ENCODE measurements around the gene LSMEM2. TPM values are rescaled to one million over a fixed set of nuclear protein-coding genes. Genes with fewer than 3 reads are reported as not detected.
"Not testable (repeated sequence)": the region's sequence is repeated elsewhere in the genome, so short reads cannot be mapped to it uniquely, and the experiment has no call there.

Gene LSMEM2
- polyA plus RNA-seq, 2 of the 4 experiments (the other 2 are of a cell fraction): 0.09 TPM; not detected in 1

DNA sequence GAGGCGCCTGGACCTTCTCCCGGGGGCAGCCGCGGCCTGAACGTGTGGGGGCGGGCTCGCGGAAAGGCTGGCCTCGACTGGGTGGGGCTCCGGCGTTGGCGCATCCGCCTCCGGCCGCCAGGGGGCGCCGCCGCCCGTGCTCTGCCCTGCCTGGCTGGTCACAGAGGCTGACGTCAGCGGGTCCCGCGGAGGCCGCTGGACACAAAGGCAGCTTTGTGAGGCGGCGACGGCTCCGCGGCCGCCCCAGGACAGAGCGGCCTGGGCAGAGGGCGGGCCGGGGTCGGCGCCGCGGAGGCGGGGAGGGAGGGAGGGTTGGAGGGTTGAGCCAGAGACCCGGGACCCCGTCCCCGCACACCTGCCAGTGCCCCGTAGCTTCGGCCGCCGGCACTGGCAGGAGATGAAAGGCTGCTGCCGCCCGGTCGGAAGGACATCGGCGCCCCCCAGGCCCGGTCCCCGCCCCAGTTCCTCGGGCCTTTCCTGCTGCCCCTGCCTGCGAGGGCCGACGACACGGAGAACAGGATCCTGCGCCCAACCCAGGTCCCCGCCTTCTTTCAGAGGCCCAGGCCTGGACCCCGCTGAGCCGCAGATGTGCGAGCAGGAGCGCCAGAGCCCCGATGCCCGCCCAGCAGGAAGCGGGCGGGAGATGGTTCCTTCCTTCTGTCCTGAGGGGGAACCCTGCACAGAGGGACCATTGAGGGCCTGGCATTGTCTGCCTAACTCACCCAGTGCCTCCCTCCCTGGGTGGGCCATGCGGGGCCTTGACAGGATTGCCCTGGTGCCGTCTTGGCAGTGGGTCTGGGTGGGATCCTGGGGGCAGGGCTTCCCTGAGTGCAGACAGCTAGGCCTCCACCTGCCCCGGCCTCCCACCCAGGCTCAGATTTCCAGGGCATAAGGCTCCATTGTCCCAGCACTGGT is 18.6 kb upstream of the LSMEM2 start (continued):
- TF ChIP-seq SMC3 (IDR thresholded peaks at IDR 0.05): peak; percentile 79
- peak; percentile 56; the same call in 1 of the 2 replicates for TF ChIP-seq PHF8 (IDR thresholded peaks at IDR 0.05; ENCODE audit: borderline replicate concordance, low read depth)
- TF ChIP-seq SREBF2 (IDR thresholded peaks at IDR 0.05): no peak
- TF ChIP-seq ZNF302 (CRISPR knock-in tag; IDR thresholded peaks at IDR 0.05): no peak

DNA sequence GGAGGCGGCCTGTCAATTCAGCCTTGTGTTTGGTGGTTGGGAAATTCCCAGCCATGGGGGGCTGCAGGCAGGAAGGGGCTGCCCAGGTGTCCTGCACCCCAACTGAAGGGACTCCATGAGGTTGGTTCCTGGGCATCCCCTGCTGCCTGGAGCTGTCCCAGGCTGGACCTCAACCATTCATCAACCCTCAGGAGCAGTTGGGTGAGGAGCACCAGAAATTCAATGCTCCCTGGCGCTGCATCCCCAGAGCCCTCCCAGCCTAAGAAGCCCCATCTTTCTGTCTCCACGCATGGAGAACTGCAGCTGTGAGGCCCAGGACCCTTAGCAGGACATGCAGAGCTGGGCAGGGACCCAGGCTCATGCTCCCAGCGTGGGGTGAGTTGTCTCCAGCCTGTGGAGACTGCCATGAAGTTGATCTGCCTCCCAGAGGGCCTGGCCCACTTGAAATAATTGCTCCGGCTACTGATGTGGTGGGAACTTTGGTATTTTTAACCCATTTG is 17.9 kb upstream of the LSMEM2 start:
- DNase-seq (ENCODE audit: low read depth in 1 of 2, low spot score in 1 of 2) (no peak), FAIRE-seq (no peak), ATAC-seq (no peak)
- 100% methylated on average over 2 of the region's 5 CpGs for WGBS (ENCODE audit: missing lambda C conversion rate)
- H3K4me1 ChIP-seq: peaks cover 41% of the 10 kb centered on the region
- peak overlapping the region; percentile 94 to 99 for H3K27ac ChIP-seq
- POLR2A ChIA-PET: interaction anchor here (0.6 to 1.8 kb wide), 3 partner anchors 9 to 67 kb away, joined by 3 to 6 read pairs (median 4); partner anchors contain the start of genes HYAL3, NAA80 and TUSC2
- H3K9me3 ChIP-seq: no peaks in the 10 kb centered on the region
- CTCF ChIA-PET: interaction anchor here (1.0 to 8.1 kb wide), 9 partner anchors 9 to 143 kb away, joined by 3 to 67 read pairs (median 5); partner anchors contain the start of gene GNAT1
- peak overlapping the region; percentile 85 for H3K4me3 ChIP-seq
- TF ChIP-seq RARB (CRISPR knock-in tag; IDR thresholded peaks at IDR 0.05): no peak
- TF ChIP-seq NPAS2 (CRISPR knock-in tag; IDR thresholded peaks at IDR 0.05; ENCODE audit: borderline replicate concordance): no peak
- no peak for TF ChIP-seq CBX2 (IDR thresholded peaks at IDR 0.05; ENCODE audit: borderline replicate concordance, low read depth)
- TF ChIP-seq HOXB13 (CRISPR knock-in tag; IDR thresholded peaks at IDR 0.05; ENCODE audit: low read depth): no peak
- no peak for TF ChIP-seq FOSB (CRISPR knock-in tag; IDR thresholded peaks at IDR 0.05)
- no peak for TF ChIP-seq CBX8 (IDR thresholded peaks at IDR 0.05)
- TF ChIP-seq FOSL2 (IDR thresholded peaks at IDR 0.05): no peak
- TF ChIP-seq FOSL2 (CRISPR knock-in tag; IDR thresholded peaks at IDR 0.05): no peak
- TF ChIP-seq NR3C1 (IDR thresholded peaks at IDR 0.05): no peak
- no peak for TF ChIP-seq CHD2 (IDR thresholded peaks at IDR 0.05; ENCODE audit: low read length, partially characterized antibody)
- H3K4me2 ChIP-seq: peak overlapping the region; percentile 95

- CTCF ChIA-PET: interaction anchor here (1.0 to 8.1 kb wide), 6 partner anchors 13 to 144 kb away, joined by 3 to 67 read pairs (median 40); partner anchors contain the start of gene GNAT1
These were observed 17.4 kb upstream of the LSMEM2 start for GRCh38 chr3:50261505-50261904.

GRCh38 chr3:50262200-50262599 is 16.7 kb upstream of the LSMEM2 start:
- H3K4me1 ChIP-seq: peaks cover 50% of the 10 kb centered on the region
- peak overlapping the region in 1 of 2 experiments; percentile 30; a peak in 1 of 6 replicates for H3K27ac ChIP-seq
- DNase-seq (ENCODE audit: low read depth in 1 of 2, low spot score in 1 of 2); ATAC-seq; FAIRE-seq; H3K4me2 ChIP-seq; H3K4me3 ChIP-seq; POLR2A ChIA-PET; H3K9me3 ChIP-seq: not testable (repeated sequence)
- CTCF ChIA-PET: interaction anchor here (1.7 to 8.1 kb wide), 4 partner anchors 11 to 35 kb away, joined by 4 to 67 read pairs (median 32); no protein-coding TSS in a partner anchor
- WGBS (ENCODE audit: missing lambda C conversion rate): 93% methylated on average over 4 of the region's 4 CpGs

More at GRCh38 chr3:50261505-50261904, 17.4 kb upstream of the LSMEM2 start:
- TF ChIP-seq RFX5 (IDR thresholded peaks at IDR 0.05) (no peak), FOSL2 (IDR thresholded peaks at IDR 0.05) (no peak), FOSL2 (CRISPR knock-in tag; IDR thresholded peaks at IDR 0.05) (no peak), NFE2L2 (conservative IDR thresholded peaks at IDR 0.05; ENCODE audit: low read length) (no peak), HOXB13 (CRISPR knock-in tag; IDR thresholded peaks at IDR 0.05; ENCODE audit: low read depth) (no peak), CHD2 (IDR thresholded peaks at IDR 0.05; ENCODE audit: low read length, partially characterized antibody) (no peak), PHF8 (IDR thresholded peaks at IDR 0.05; ENCODE audit: borderline replicate concordance, low read depth) (no peak), POLR2A (IDR thresholded peaks at IDR 0.05; ENCODE audit: low read length) (no peak)
- TF ChIP-seq, protein P1, sequence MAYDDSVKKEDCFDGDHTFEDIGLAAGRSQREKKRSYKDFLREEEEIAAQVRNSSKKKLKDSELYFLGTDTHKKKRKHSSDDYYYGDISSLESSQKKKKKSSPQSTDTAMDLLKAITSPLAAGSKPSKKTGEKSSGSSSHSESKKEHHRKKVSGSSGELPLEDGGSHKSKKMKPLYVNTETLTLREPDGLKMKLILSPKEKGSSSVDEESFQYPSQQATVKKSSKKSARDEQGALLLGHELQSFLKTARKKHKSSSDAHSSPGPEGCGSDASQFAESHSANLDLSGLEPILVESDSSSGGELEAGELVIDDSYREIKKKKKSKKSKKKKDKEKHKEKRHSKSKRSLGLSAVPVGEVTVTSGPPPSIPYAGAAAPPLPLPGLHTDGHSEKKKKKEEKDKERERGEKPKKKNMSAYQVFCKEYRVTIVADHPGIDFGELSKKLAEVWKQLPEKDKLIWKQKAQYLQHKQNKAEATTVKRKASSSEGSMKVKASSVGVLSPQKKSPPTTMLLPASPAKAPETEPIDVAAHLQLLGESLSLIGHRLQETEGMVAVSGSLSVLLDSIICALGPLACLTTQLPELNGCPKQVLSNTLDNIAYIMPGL (CRISPR knock-in tag; IDR thresholded peaks at IDR 0.05; ENCODE audit: borderline replicate concordance): no peak
- H3K4me3 ChIP-seq: no peak overlapping the region
- no CpG with 5 or more reads among the region's 2 CpGs for WGBS (ENCODE audit: missing lambda C conversion rate)
- peaks cover 45% of the 10 kb centered on the region for H3K4me1 ChIP-seq
- H3K9me3 ChIP-seq: no peaks in the 10 kb centered on the region
- DNase-seq (ENCODE audit: low read depth in 1 of 2, low spot score in 1 of 2) (no peak), ATAC-seq (no peak), FAIRE-seq (no peak)
- POLR2A ChIA-PET: interaction anchor here (0.6 to 1.8 kb wide), 3 partner anchors 9 to 66 kb away, joined by 3 to 6 read pairs (median 4); partner anchors contain the start of genes HYAL3, NAA80 and TUSC2
- H3K27ac ChIP-seq: peak overlapping the region; percentile 94 to 99; a peak in 4 of 6 replicates
- H3K4me2 ChIP-seq: peak overlapping the region; percentile 95

Data from A549 (cell line).